Activated T-helper 1 cell treated with anti-CD3 and anti-CD28 coated beads, Interleukin-12 subunit alpha, Interleukin-12 subunit beta, Interleukin-2, Interleukin-4 antibody, amounts not matched to agents 30 ng/mL and 10 ng/mL and 1 ng/mL, durations not matched to agents 14 hours and 24 hours and 36 hours (primary cell): Measurements from ENCODE around the gene QKI. TPM values are rescaled to one million over a fixed set of nuclear protein-coding genes. Genes with fewer than 3 reads are reported as not detected.

Source experiments
- DNase-seq: peaks from one replicate; pipeline ENCODE4 v3.0.0; 2021; ENCODE audit warnings: low spot score
- H3K27ac Mint-ChIP-seq: one replicate; pipeline ENCODE4 v1.8.0; 2021; ENCODE audit warnings: mild to moderate bottlenecking, mixed read lengths
- H3K27me3 Mint-ChIP-seq: one replicate; pipeline ENCODE4 v1.8.0; 2022; ENCODE audit warnings: mild to moderate bottlenecking, moderate library complexity, mixed read lengths; ENCODE audit not compliant: insufficient read depth
- H3K36me3 Mint-ChIP-seq: one replicate; pipeline ENCODE4 v1.8.0; 2021; ENCODE audit warnings: low read depth, mixed read lengths
- H3K4me1 Mint-ChIP-seq: one replicate; pipeline ENCODE4 v1.8.0; 2021; ENCODE audit warnings: low read depth, mixed read lengths
- H3K4me3 Mint-ChIP-seq: one replicate; pipeline ENCODE4 v1.8.0; 2021; ENCODE audit warnings: mild to moderate bottlenecking, moderate library complexity, mixed read lengths
- H3K9me3 Mint-ChIP-seq: one replicate; pipeline ENCODE4 v1.8.0; 2021; ENCODE audit warnings: mixed read lengths
- intact Hi-C: fragments of 100-400 bp; cut with micrococcal nuclease; formaldehyde crosslinking; loops from one replicate; pipeline ENCODE4 v1.15.1; 2024
- total RNA-seq: library from RNA; stranded (reverse); gene quantifications from 2 replicates; pipeline ENCODE4 v1.2.3, GENCODE V29; 2022

The QKI gene
- total RNA-seq, 1 donor from 2014 or later, result 72.5 TPM

DNA sequence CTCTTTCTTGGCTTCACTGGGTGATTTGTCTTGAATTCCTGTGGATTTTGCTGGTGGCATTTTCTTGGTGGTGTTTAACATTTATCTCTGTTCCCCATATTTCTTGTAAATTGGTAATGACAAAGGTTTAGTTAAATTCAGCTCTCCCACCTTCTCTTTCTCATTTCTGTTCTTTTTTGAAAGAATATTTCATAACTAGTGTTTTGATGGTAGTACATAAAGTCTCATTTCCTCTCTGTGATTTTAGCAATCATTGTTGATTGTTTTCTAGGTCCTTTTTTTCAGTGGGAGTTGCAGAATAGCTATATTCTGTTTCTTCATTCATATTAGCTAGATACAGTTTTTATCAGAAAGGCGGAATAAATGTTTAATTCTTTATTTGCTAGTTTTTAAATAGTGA is 73.1 kb downstream of the QKI start:
- Mint-ChIP-seq H3K4me1 (peaks cover 12% of the 10 kb centered on the region), H3K9me3 (no peaks in the 10 kb centered on the region), H3K36me3 (peaks cover 6% of the 10 kb centered on the region), H3K4me3 (no peak overlapping the region), H3K27me3 (no peaks in the 10 kb centered on the region), H3K27ac (no peak overlapping the region)
- no peak for DNase-seq
- intact Hi-C loops, result no loop called here

DNA sequence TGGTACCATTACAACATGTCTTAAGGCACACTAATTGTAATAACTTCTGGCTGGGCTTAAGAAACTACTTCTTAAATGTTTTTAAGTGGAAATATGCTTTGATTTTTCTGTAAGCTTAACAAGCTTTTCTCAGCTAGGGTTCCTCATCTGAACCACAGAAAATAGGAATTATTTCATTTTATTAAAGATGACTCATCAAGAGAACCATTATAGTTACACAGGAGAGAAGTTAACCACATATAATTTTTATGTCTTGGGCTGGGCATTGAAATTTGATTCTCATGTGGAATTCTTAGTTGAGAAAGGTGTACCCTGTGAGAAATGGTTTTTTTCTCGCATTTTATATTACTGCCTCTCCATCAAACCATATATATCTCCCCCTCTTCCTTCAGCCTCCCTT is 75.1 kb downstream of the QKI start:
- Mint-ChIP-seq H3K4me1 (peaks cover 12% of the 10 kb centered on the region), H3K4me3 (no peak overlapping the region), H3K9me3 (no peaks in the 10 kb centered on the region), H3K27ac (no peak overlapping the region), H3K36me3 (peaks cover 3% of the 10 kb centered on the region), H3K27me3 (no peaks in the 10 kb centered on the region)
- intact Hi-C loops, result no loop called here
- DNase-seq, result no peak

DNA sequence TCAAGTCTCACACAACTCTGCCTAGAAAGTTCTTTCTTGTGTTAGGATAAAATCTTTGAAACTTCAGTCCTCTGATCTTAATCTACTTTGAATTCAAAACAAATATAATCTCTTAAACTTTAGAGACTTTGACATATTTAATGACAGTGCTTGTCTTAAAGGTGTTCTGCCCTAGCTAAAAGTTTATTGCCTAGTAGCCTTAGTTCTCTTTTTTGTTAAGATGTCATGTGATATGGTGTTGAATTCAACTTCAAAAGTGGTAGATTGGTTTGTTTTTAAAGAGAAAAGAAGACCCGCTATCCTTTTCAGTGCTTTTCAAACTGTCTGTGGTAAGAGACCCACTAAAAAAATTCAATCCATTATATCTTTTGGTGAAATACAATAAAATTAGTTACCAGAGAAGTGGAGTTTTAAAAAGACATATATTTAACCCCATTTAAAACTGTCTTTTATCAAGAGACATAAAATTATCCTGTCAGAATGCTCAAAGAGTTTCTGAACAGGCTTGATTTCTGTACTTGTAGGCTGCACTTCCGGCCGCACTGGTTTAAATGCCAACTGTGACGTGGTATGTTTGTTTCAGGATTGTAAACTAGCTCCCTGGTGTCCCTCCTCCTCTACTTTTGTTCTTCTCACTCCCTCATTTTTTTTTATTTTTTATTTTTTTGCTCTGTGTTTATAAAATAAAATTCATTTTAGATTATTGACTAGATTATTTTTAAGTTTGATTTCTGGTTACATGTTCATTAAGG is 76.5 kb downstream of the QKI start:
- peaks cover 3% of the 10 kb centered on the region for H3K36me3 Mint-ChIP-seq
- H3K9me3 Mint-ChIP-seq, result no peaks in the 10 kb centered on the region
- H3K4me3 Mint-ChIP-seq, result no peak overlapping the region
- no peak for DNase-seq
- intact Hi-C loops, result loop anchor here (2.0 kb wide), 1 partner anchor 30 kb away; no protein-coding TSS in a partner anchor
- H3K27ac Mint-ChIP-seq, result no peak overlapping the region
- peaks cover 13% of the 10 kb centered on the region for H3K4me1 Mint-ChIP-seq
- no peaks in the 10 kb centered on the region for H3K27me3 Mint-ChIP-seq

DNA sequence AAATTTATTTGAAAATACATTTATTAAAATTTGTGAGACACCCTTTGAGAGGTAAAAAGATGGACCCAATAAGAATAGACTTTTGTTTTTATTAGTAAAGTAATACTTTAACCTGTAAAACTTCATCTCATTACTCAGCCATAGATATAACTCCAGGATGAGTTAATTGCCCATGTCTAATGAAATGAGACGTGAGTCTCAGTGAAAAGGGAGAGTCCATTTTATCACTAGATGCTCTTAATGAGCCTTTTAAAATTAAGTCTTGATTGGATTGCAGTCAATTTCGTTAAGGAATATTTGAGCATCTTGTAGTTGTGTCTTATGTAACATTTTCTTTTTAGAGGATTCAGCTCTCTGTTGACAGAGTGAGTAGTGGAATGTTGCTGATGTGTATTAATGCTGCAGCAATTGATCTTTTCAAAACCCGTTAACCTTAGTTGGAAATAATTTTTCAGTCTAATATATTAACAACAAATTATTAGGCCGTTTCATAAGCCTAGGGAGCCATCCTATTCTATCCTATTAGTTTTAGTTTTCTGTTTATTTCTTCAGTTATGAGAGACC is 77.3 kb downstream of the QKI start:
- no peak overlapping the region for H3K4me3 Mint-ChIP-seq
- peaks cover 3% of the 10 kb centered on the region for H3K36me3 Mint-ChIP-seq
- DNase-seq, result no peak
- H3K27ac Mint-ChIP-seq, result no peak overlapping the region
- intact Hi-C loops, result loop anchor here (2.0 kb wide), 1 partner anchor 31 kb away; no protein-coding TSS in a partner anchor
- no peaks in the 10 kb centered on the region for H3K27me3 Mint-ChIP-seq
- H3K9me3 Mint-ChIP-seq, result no peaks in the 10 kb centered on the region
- peaks cover 21% of the 10 kb centered on the region for H3K4me1 Mint-ChIP-seq

DNA sequence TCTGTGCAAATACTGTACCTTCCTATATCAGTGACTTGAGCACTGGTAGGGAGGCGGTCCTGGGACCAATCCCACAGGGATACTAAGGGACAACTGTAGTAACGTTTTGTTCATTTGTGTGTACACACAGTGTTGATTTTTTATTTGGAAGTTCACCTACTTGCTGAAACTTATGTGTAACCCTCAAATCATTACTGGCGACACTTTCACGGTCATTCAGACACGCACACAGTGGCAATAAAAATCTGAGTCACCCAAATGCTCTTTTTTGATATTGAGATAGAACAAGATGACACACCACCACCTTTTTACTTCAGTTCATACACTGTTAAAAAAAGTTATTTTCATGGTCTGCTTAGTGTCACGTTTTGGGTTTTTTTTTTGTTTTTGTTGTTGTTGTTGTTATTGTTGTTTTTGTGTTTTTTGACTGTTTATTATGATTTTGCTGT is 79.8 kb downstream of the QKI start:
- no peak overlapping the region for H3K27ac Mint-ChIP-seq
- peaks cover 4% of the 10 kb centered on the region for H3K36me3 Mint-ChIP-seq
- H3K27me3 Mint-ChIP-seq, result no peaks in the 10 kb centered on the region
- DNase-seq, result no peak
- H3K4me1 Mint-ChIP-seq, result peaks cover 24% of the 10 kb centered on the region
- intact Hi-C loops, result no loop called here
- H3K4me3 Mint-ChIP-seq, result no peak overlapping the region
- no peaks in the 10 kb centered on the region for H3K9me3 Mint-ChIP-seq

DNA sequence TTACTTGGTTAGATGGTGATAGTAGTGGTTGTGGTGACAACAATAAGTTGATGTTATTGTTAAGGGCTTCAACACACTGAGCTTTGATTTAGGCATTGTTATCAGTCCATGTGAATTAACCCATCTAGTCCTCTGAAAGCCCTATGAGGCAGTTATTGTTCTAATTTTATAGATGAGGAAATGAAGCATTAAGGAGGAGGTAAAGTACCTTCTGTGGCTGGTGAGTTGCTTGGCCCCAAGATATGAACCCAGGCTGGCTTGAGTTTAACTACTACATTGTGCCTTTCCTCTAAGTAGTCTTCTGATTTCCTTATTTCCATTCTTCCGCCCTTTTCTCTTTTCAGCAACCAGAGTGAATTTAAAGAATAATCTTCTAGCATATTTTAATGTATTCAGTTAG is 81.7 kb downstream of the QKI start:
- peaks cover 8% of the 10 kb centered on the region for H3K36me3 Mint-ChIP-seq
- H3K9me3 Mint-ChIP-seq, result peaks cover 4% of the 10 kb centered on the region
- no peak overlapping the region for H3K4me3 Mint-ChIP-seq
- peaks cover 16% of the 10 kb centered on the region for H3K4me1 Mint-ChIP-seq
- intact Hi-C loops, result no loop called here
- no peak overlapping the region for H3K27ac Mint-ChIP-seq
- no peak for DNase-seq
- H3K27me3 Mint-ChIP-seq, result no peaks in the 10 kb centered on the region

DNA sequence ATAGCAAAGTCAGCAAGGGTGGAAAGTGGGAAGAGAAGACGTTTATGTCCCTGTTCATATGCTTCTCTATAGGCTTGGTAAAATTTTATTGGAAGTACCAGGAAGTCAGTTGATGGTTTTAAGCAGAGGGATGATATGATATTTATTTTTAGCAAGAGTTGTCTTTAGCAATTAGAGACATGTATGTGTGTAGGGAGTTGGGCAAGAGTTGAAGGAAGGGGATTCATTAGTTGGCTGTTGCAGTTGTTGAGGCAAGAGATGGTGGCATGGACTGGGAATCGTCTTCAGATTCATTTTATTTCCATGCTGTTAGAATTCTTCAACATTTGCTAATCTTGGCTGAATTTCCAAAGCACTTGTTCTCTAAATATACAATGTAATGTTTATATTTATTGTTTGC is 85.6 kb downstream of the QKI start:
- Mint-ChIP-seq H3K4me1 (peaks cover 22% of the 10 kb centered on the region), H3K9me3 (peaks cover 15% of the 10 kb centered on the region), H3K27me3 (no peaks in the 10 kb centered on the region), H3K27ac (no peak overlapping the region), H3K36me3 (peaks cover 14% of the 10 kb centered on the region), H3K4me3 (no peak overlapping the region)
- DNase-seq, result no peak
- intact Hi-C loops, result no loop called here

DNA sequence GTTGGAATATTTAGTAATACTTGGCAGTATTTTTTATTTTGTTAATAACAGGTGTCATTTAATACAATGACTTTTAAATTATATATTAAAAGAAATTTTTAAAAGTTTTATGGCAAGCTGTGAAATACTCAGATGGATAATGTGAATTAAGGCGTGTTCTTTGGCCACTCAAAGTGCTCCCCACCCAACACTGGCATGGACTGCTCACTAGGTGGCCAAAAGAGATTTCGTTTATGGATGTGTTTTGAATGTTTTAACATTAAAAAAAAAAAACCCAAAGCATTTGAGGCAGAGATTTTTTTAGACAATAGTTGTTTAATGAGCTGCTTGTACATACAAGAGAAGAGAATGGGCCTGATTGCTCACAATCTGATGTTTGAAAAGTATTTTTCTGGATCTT is 86.5 kb downstream of the QKI start:
- intact Hi-C loops, result no loop called here
- Mint-ChIP-seq H3K27me3 (no peaks in the 10 kb centered on the region), H3K4me3 (no peak overlapping the region), H3K36me3 (peaks cover 22% of the 10 kb centered on the region), H3K9me3 (peaks cover 24% of the 10 kb centered on the region), H3K27ac (no peak overlapping the region), H3K4me1 (peaks cover 21% of the 10 kb centered on the region)
- DNase-seq, result no peak

DNA sequence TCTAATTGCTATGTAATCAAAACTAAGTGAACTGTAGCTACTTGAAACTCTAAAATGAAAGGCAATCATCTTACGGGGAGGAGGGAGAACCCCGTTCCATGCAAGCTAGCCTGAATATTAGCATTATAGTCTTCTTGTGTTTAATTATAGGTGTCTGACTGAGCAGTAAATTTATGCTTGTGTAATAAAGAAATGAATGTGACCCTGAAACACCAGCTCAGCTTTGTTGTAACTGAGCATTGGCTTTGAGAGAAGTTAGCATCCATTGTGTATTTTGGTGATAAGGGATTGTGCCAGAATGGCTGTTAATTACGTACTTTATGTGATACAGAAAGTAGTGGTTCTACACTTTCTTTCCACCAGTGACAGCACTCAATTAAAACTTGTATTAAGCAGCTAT is 86.9 kb downstream of the QKI start:
- H3K27me3 Mint-ChIP-seq, result no peaks in the 10 kb centered on the region
- H3K36me3 Mint-ChIP-seq, result peaks cover 24% of the 10 kb centered on the region
- no peak overlapping the region for H3K4me3 Mint-ChIP-seq
- DNase-seq, result no peak
- H3K27ac Mint-ChIP-seq, result no peak overlapping the region
- H3K4me1 Mint-ChIP-seq, result peaks cover 17% of the 10 kb centered on the region
- H3K9me3 Mint-ChIP-seq, result peaks cover 27% of the 10 kb centered on the region
- intact Hi-C loops, result no loop called here

DNA sequence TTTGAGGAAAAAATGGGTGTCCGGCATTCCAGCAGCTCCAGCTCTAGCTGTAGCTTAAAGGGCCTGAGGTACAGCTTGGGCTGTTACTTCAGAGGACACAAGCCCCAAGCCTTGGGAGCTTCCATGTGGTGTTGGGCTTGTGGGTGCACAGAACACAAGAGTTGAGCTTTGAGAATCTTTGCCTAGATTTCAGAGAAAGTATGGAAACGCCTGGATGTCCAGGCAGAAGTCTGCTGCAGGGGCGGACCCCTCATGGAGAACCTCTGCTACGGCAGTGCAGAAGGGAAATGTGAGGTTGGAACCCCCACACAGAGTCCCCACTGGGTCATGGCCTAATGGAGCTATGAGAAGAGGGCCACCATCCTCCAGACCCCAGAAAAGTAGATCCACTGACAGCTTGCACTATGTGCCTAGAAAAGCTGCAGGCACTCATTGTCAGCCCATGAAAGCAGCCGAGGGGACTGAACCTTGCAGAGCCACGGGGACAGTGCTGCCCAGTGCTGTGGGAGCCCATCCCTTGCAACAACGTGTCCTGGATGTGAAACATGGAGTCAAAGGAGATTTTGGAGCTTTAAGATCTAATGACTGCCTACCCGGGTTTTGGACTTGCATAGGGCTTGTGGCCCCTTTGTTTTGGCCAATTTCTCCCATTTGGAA is 90.6 kb downstream of the QKI start:
- H3K36me3 Mint-ChIP-seq, result peaks cover 21% of the 10 kb centered on the region
- peaks cover 7% of the 10 kb centered on the region for H3K4me1 Mint-ChIP-seq
- H3K27me3 Mint-ChIP-seq, result no peaks in the 10 kb centered on the region
- peaks cover 41% of the 10 kb centered on the region for H3K9me3 Mint-ChIP-seq
- no peak overlapping the region for H3K27ac Mint-ChIP-seq
- H3K4me3 Mint-ChIP-seq, result no peak overlapping the region
- intact Hi-C loops, result no loop called here
- no peak for DNase-seq

DNA sequence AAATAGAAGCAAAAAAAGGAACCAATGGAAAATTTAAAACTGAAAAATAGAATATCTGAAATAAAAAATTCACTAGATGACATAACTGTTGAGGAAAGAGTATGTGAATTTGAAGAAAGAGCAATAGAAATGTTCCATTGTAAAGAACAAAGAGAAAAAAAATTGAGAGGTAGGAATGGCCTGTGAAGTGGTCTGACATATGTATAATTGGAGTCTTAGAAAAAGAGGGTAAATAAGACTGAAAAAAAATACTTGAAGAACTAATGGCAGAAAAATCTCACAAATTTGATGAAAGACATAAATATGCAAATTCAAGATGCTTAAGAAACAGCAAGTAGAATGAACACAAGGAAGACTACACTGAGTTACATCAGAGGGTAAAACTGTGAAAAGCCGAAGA is 93.4 kb downstream of the QKI start:
- intact Hi-C loops, result no loop called here
- Mint-ChIP-seq H3K27ac (no peak overlapping the region), H3K27me3 (no peaks in the 10 kb centered on the region), H3K9me3 (peaks cover 41% of the 10 kb centered on the region), H3K4me1 (peaks cover 2% of the 10 kb centered on the region), H3K4me3 (no peak overlapping the region), H3K36me3 (peaks cover 20% of the 10 kb centered on the region)
- DNase-seq, result no peak

DNA sequence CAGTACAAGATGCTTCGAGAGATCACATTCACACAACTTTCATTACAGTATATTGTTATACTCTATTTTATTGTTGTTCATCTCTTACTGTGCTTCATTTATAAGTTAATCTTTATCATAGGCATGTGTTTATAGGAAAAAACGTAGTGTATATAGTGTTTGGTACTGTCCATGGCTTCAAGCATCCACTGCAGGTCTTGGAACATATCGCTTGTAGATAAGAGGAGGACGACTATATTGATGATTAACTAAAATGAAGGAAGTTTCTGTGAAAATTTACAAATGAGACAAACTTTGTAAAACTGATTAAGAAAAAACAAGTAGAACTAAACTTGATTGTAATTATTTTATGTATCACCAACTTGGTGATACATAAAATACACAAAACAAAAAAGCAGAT is 98.5 kb downstream of the QKI start:
- Mint-ChIP-seq H3K4me3 (no peak overlapping the region), H3K27me3 (no peaks in the 10 kb centered on the region), H3K27ac (no peak overlapping the region), H3K36me3 (peaks cover 5% of the 10 kb centered on the region), H3K4me1 (peaks cover 10% of the 10 kb centered on the region), H3K9me3 (peaks cover 3% of the 10 kb centered on the region)
- DNase-seq, result no peak
- intact Hi-C loops, result no loop called here

DNA sequence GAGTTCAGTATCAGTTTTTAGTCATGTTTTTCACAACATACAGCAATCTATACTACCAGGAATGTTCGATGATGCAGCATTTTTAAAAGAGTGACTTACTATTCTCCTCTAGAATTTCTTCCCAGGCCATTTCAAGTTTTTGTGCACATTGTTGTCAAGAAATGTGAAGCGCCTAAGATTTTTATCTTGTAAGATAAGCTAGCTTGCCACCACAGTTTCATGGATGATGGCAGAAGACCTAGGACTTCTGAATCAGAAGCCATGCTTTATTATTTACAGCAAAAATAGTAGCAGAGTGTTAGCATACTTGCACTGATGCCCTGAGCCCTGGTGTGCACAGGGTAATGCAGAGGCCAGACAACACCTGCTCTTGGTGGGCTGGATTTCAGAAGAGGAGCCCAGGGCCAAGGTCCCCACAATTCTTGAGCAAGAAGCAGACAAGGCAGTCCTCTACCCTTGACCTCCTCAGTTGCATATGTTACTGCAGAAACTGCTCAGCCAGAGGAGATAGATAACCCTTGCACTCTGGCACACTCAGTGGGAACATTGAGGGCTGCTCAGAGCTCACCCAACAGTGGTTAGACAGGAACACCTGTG is 99.2 kb downstream of the QKI start:
- Mint-ChIP-seq H3K27ac (no peak overlapping the region), H3K9me3 (no peaks in the 10 kb centered on the region), H3K4me3 (no peak overlapping the region), H3K4me1 (peaks cover 12% of the 10 kb centered on the region), H3K36me3 (peaks cover 2% of the 10 kb centered on the region), H3K27me3 (no peaks in the 10 kb centered on the region)
- DNase-seq, result no peak
- intact Hi-C loops, result no loop called here
